Renal cortical epithelial cell (primary cell): ENCODE measurements around the gene SLC15A5. TPM values are rescaled to one million over a fixed set of nuclear protein-coding genes. Genes with fewer than 3 reads are reported as not detected.

Experiments
- DNase-seq: peaks from one replicate; pipeline ENCODE4 v3.0.0-alpha.2; 2011; ENCODE audit warnings: low read depth
- total RNA-seq: library from RNA; depleted of rRNA; stranded (reverse); fragments of >200 nt; gene quantifications from 2 replicates; pipeline ENCODE4 v1.2.3, GENCODE V29; 2014

The SLC15A5 gene
- total RNA-seq, 1 donor from 2014 or later, result not detected

DNA sequence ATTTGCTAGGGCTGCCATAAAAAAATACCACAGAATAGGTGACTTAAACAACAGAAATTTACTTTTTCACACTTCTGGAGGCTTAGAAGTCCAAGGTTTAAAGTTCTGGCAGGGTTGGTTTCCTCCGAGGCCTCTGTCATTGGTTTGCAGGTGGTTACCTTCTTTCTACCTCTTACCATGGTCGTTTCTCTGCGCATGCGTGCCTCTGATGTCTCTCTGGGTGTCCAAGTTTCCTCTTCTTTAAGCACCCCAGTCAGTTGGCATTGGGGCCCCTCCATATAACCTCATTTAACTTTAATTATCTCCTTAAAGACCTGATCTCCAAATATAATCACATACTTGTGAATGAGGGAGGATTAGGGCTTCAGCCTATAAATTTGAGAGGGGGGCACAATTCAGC is 103.2 kb downstream of the SLC15A5 start:
- DNase-seq, result no peak

- no peak for DNase-seq
Observed at GRCh38 chr12:16171348-16171747, 106.1 kb downstream of the SLC15A5 start.

GRCh38 chr12:16168078-16168477 is 109.4 kb downstream of the SLC15A5 start:
- DNase-seq, result no peak

GRCh38 chr12:16166563-16167470 is 110.7 kb downstream of the SLC15A5 start:
- DNase-seq, result no peak

- peak; percentile 61 for DNase-seq
Observed at GRCh38 chr12:16165506-16165905, 112.0 kb downstream of the SLC15A5 start.

DNA sequence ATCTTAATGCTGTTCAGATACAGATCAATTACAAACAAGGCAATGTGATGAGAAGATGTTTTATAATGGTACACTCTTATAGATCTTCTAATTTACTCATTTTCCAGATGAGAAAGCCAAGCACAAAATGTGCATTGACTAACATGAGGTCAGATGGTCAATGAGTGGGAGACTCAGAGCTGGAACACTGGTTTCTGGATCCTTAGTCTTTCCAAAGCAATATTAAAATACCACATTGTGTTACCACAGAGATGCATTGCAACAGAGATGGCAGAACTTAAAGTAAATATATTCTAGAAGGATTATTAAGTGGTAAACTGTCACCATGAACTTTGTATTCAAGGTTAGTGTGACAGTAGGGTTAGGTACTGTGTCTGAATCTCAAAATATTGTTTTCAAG is 113.6 kb downstream of the SLC15A5 start:
- DNase-seq, result no peak

DNA sequence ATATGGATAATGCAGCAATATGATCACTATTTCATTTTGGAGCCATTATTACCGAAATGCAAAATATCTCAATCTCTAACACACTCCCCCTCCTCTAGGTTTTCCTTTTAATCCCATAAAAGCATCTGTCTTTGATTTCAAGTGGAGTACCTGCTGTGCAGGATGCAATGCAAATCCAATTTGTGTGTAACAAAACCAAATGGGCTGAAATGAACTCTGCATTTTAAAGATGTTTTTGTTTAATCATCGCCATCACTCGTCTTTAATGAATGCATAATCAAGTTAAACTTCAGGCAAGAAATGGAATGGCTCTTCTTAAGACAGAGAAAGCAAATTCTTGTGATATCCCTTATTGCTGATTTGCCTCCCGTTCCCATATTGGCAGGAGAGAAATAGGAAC is 114.3 kb downstream of the SLC15A5 start:
- DNase-seq, result no peak

DNA sequence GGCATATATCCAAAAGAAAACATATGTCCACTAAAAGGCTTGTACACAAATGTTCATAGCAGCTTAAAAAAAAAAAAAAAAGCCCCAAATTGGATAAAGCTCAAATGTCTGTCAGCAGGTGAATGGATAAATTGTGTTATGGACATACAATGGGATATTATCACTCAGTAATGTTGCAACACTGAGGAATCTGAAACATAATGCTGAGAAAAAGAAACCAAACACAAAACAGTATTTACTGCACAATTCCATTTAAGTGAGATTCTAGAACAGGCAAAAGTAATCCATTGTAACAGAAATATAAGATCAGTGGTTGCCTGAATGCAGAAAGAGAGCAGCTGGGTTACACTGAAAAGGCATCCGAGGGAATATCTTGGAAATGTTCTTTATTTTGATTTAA is 117.9 kb downstream of the SLC15A5 start:
- no peak for DNase-seq

DNA sequence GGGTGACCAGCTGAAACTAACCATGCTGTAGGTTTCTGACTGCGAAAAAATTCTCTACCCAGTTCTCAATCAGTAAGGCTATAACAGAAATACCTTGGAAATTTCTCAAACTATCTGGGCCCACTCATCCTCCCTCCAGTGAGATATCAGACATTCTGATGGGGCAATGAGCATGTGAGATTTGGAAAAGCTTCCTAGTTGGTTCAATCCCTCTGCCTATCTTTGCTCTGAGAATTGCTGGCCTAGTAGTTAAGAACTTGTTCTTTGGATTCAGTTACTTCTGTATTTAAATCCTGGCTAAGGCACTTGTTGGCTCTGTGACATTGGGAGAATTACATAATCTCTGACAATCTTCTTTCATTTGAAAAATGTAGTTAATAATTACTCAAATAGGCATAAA is 119.4 kb downstream of the SLC15A5 start:
- DNase-seq, result no peak

DNA sequence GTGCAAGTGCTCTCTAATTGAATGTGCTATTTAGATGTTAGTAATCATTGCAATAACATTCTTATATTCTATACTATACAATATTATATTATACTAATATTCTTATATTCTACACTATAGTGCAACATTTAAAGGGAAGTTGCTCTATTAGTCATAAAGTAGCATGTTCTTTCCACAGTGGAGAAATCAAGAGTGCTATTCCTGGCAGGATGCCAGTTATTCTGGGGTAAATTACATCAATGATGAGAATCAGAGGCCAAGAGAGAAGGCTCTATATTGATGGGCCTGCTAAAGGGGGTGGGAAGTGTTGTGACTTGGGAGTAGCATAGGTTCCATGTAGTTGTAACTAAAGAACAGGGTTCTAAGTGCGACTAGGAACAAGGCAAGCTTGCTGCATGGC is 121.5 kb downstream of the SLC15A5 start:
- no peak for DNase-seq

DNA sequence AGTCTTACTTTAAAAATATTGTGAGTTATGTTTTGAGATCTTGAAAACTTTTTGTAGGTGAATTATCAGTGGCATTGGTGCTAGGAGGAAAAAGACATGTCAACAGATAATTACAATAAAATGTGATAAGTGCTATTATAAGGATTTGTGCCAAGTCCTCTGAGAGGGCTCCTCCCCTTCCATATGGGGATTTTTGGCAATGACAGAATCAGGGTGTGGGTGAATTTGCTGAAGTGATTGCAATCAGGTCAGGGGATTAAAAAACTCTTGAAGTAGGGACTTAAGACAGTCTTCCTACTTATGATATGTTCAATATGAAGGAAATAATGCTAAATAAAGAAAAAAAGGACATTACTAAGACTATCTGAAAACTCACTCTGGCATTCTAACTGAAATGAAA is 122.5 kb downstream of the SLC15A5 start:
- DNase-seq, result no peak

DNA sequence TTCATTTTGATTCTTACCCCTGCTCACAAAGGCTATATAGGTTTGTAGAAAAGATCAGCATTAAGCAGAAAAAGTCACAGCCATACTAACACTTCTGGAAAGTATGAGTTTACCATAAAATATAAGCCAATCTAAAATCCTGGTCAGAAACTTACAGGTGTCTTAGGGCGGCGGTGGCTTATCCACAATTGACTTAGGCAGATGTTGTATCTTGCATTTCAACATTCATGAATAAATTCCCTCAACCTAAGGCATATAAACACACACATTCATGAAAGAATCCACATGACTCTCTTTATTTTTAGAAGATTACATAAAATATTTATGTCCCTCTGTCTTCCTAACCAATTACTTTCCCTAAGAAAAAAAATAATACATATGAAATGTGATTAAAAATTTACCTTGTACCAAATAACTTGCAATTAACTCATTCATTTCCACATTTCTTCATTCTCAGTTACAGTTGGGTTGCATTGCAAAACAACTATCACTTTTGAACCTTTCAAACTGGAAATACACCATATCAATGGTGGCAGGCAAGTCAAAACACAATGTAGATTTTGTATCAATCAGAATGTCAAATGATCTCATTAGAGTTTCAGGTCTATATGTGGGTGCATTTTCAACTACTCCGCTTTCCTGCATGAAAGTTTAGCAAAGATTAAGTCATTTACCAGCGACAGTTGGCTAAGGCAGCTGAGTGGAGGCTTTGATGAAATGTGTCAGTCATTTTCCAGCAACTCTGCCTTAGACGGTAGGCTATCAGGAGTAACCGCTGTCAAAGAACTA is 124.4 kb downstream of the SLC15A5 start:
- no peak for DNase-seq

- DNase-seq, result peak; percentile 20
Observed at GRCh38 chr12:16150276-16150675, 127.2 kb downstream of the SLC15A5 start.

GRCh38 chr12:16148938-16149337 is 128.5 kb downstream of the SLC15A5 start:
- no peak for DNase-seq

Other genes with a start within 250 kb of the SLC15A5 start
- 44.3 and 65.5 TPM in 2 replicates for gene MGST1, start 70.0 kb upstream of the SLC15A5 start, total RNA-seq